Thyroid gland (tissue), 4 donors: Measurements from ENCODE around the gene RPAP2. TPM values are rescaled to one million over a fixed set of nuclear protein-coding genes. Genes with fewer than 3 reads are reported as not detected.

Source experiments
- DNase-seq, 2 donors: peaks; one replicate each; pipeline ENCODE4 v3.0.0-alpha.2; 2019
- H3K27ac ChIP-seq, 3 donors: fragments of 200-600 bp; sonication (generic); 1 replicate in 2 of 3; 2 replicates in 1 of 3; pipeline ENCODE4 v1.5.1; 2016 to 2019; ENCODE audit warnings: mild to moderate bottlenecking in 1 of 3, moderate library complexity in 1 of 3
- H3K27me3 ChIP-seq: fragments of 200-600 bp; sonication (generic); one replicate; pipeline ENCODE4 v1.5.1; 2019
- H3K36me3 ChIP-seq, 2 donors: fragments of 200-600 bp; sonication (generic); one replicate each; pipeline ENCODE4 v1.5.1; 2016 to 2019
- H3K4me1 ChIP-seq, 2 donors: fragments of 200-600 bp; sonication (generic); one replicate each; pipeline ENCODE4 v1.5.1; 2017 to 2019
- H3K4me3 ChIP-seq, 3 donors: fragments of 200-600 bp; sonication (generic); replicated peaks in 1 of 3; 1 replicate in 2 of 3; 2 replicates in 1 of 3; pipeline ENCODE4 v1.5.1; 2016; ENCODE audit warnings: mild to moderate bottlenecking in 1 of 3
- H3K9me3 ChIP-seq: fragments of 200-600 bp; sonication (generic); one replicate; pipeline ENCODE4 v1.5.1; 2017
- CTCF ChIP-seq, 6 experiments: fragments of 200-600 bp in 3 of 6; fragments of 450-650 bp in 3 of 6; sonication (generic) in 3 of 6; IDR thresholded peaks; one replicate each; pipeline ENCODE4 v1.5.1; 2016 to 2019; ENCODE audit warnings: antibody characterized with exemption in 6 of 6, mild to moderate bottlenecking in 2 of 6, inconsistent platforms in 1 of 6, moderate library complexity in 1 of 6
- POLR2A ChIP-seq, 2 donors: fragments of 450-650 bp; IDR thresholded peaks; one replicate each; pipeline ENCODE4 v1.6.1; 2017; ENCODE audit warnings: antibody characterized with exemption in 2 of 2, mild to moderate bottlenecking in 2 of 2, moderate library complexity in 1 of 2
- WGBS, 2 donors: methylation state at CpG; one replicate each; pipeline ENCODE4 v1.1.5; 2017; 5-methylcytosine and 5-hydroxymethylcytosine counted together
- intact Hi-C: fragments of 100-400 bp; cut with DNase I; formaldehyde crosslinking; loops from one replicate; pipeline ENCODE4 v1.15.1; 2023
- total RNA-seq, 4 donors: library from RNA; depleted of rRNA; stranded (reverse); fragments of >200 nt; gene quantifications; one replicate each; pipeline ENCODE4 v1.2.3, GENCODE V29; 2016

Gene RPAP2
- total RNA-seq, 4 donors from 2014 or later: 8.7 to 28.0 (median 17.6) TPM

- DNase-seq: no peak
- Histone ChIP-seq H3K36me3 (no peaks in the 10 kb centered on the region), H3K4me1 (no peaks in the 10 kb centered on the region), H3K27ac (no peak overlapping the region), H3K27me3 (no peaks in the 10 kb centered on the region), H3K9me3 (no peaks in the 10 kb centered on the region), H3K4me3 (no peak overlapping the region)
- TF ChIP-seq CTCF (IDR thresholded peaks at IDR 0.05) (no peak), POLR2A (IDR thresholded peaks at IDR 0.05) (no peak)
- intact Hi-C loops: no loop called here
- WGBS, 2 donors: 85 to 93% methylated on average over 2 of the region's 2 CpGs
Observed at GRCh38 chr1:92398519-92398918, 99.7 kb downstream of the RPAP2 start.

GRCh38 chr1:92399076-92399475, 100.2 kb downstream of the RPAP2 start:
- no peaks in the 10 kb centered on the region for H3K4me1 ChIP-seq
- no peak for TF ChIP-seq CTCF (IDR thresholded peaks at IDR 0.05)
- no peak for TF ChIP-seq POLR2A (IDR thresholded peaks at IDR 0.05)
- no peak overlapping the region for H3K27ac ChIP-seq
- no peaks in the 10 kb centered on the region for H3K9me3 ChIP-seq
- intact Hi-C loops: no loop called here
- H3K4me3 ChIP-seq: no peak overlapping the region
- no peaks in the 10 kb centered on the region for H3K27me3 ChIP-seq
- DNase-seq: no peak
- H3K36me3 ChIP-seq: no peaks in the 10 kb centered on the region

GRCh38 chr1:92404661-92405060, 105.8 kb downstream of the RPAP2 start:
- WGBS, 2 donors: 76 to 91% methylated on average over 1 of the region's 1 CpG
- intact Hi-C loops: no loop called here

GRCh38 chr1:92408825-92409224, 110.0 kb downstream of the RPAP2 start:
- H3K4me3 ChIP-seq: no peak overlapping the region
- no peaks in the 10 kb centered on the region for H3K27me3 ChIP-seq
- H3K9me3 ChIP-seq: no peaks in the 10 kb centered on the region
- H3K36me3 ChIP-seq: no peaks in the 10 kb centered on the region
- H3K27ac ChIP-seq: no peak overlapping the region
- no peaks in the 10 kb centered on the region for H3K4me1 ChIP-seq
- WGBS, 2 donors: 66 to 82% methylated on average over 1 of the region's 1 CpG
- no peak for DNase-seq
- intact Hi-C loops: no loop called here
- TF ChIP-seq POLR2A (IDR thresholded peaks at IDR 0.05) (no peak), CTCF (IDR thresholded peaks at IDR 0.05) (no peak)

More at GRCh38 chr1:92404661-92405060, 105.8 kb downstream of the RPAP2 start:
- Histone ChIP-seq H3K9me3 (no peaks in the 10 kb centered on the region), H3K4me3 (no peak overlapping the region), H3K27ac (no peak overlapping the region), H3K4me1 (no peaks in the 10 kb centered on the region), H3K36me3 (no peaks in the 10 kb centered on the region), H3K27me3 (no peaks in the 10 kb centered on the region)
- TF ChIP-seq POLR2A (IDR thresholded peaks at IDR 0.05): no peak
- TF ChIP-seq CTCF (IDR thresholded peaks at IDR 0.05): no peak
- no peak for DNase-seq

DNA sequence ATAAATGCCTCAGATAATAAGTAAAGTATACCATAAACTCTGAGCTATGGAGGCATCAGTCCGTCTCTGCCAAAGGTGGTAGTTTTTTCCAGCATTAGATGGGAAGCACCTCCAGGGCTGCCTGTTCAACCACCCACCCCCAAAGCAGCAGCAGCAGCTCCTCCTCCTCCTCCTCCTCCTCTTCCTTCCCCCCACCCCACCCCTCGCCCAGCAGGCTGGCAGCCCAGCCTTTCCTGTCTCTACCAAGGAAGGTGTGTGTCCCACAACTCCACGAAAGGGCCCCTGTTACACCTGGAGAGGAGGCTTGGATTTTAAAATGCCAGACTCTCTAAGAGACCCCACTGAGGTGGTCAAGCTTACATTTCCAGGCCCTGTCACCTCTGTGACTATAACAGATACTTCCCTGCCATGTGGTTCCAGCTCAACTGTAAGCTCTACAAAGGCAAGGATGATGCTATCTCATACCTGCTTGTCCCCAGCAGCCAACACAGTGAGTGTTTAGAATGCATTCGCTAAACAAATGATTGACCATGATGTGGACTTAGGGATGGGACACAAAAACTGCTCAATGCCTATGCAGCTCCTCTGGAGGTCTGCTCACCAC, 111.2 kb downstream of the RPAP2 start:
- no peak for TF ChIP-seq POLR2A (IDR thresholded peaks at IDR 0.05)
- no peak for TF ChIP-seq CTCF (IDR thresholded peaks at IDR 0.05)
- Histone ChIP-seq H3K9me3 (no peaks in the 10 kb centered on the region), H3K27me3 (no peaks in the 10 kb centered on the region), H3K4me1 (no peaks in the 10 kb centered on the region), H3K27ac (no peak overlapping the region), H3K36me3 (no peaks in the 10 kb centered on the region), H3K4me3 (no peak overlapping the region)
- 73 to 85% methylated on average over 4 of the region's 4 CpGs for WGBS, 2 donors
- intact Hi-C loops: no loop called here
- DNase-seq: no peak
